A549 (cell line): ENCODE results near the gene CLCF1. TPM values are rescaled to one million over a fixed set of nuclear protein-coding genes. Genes with fewer than 3 reads are reported as not detected.

Experiments used
- ATAC-seq, 2 experiments: fragments of 200-7000 bp in 1 of 2; fragments of >200 bp in 1 of 2; cut with Nextera tagmentation in 1 of 2; cut with Tn5 transposase in 1 of 2; 3 replicates each; pipeline versions ENCODE4 v1.8.0 to v1.9.1; 2018 to 2020; ENCODE audit warnings: mild to moderate bottlenecking in 1 of 2, moderate library complexity in 1 of 2
- CTCF ChIA-PET: fragments of 300-600 bp; sonication (Branson Sonifier 250); formaldehyde crosslinking; extraction: SDS; loops from one replicate; lab custom pipeline; 2021; ENCODE audit warnings: antibody characterized with exemption, inconsistent platforms; lab: Yijun Ruan, JAX
- POLR2A ChIA-PET: fragments of 350-600 bp; formaldehyde crosslinking; extraction: SDS; loops from one replicate; lab custom pipeline; 2021; ENCODE audit warnings: antibody characterized with exemption, inconsistent platforms; lab: Yijun Ruan, JAX
- DNase-seq, 2 experiments: peaks; one replicate each; pipeline versions ENCODE4 v3.0.0 to v3.0.0-alpha.2; 2011 to 2016; ENCODE audit warnings: low read depth in 1 of 2, low spot score in 1 of 2
- FAIRE-seq: peaks from 2 replicates; lab custom pipeline; 2011; peaks lifted over from hg19 to GRCh38; lab: Jason Lieb, UNC
- H3K27ac ChIP-seq, 2 experiments: fragments of >200 bp; sonication (Bioruptor Twin); formaldehyde crosslinking; 3 replicates each; pipeline ENCODE4 v1.5.1; 2016 to 2017
- H3K4me1 ChIP-seq: fragments of >200 bp; sonication (Bioruptor Twin); formaldehyde crosslinking; 3 replicates; pipeline ENCODE4 v1.6.1; 2016
- H3K4me2 ChIP-seq: fragments of >200 bp; sonication (Bioruptor Twin); formaldehyde crosslinking; 3 replicates; pipeline ENCODE4 v1.6.1; 2016
- H3K4me3 ChIP-seq: fragments of >200 bp; sonication (Bioruptor Twin); formaldehyde crosslinking; 3 replicates; pipeline ENCODE4 v1.5.1; 2016
- H3K9me3 ChIP-seq: fragments of >200 bp; sonication (Bioruptor Twin); formaldehyde crosslinking; 3 replicates; pipeline ENCODE4 v1.6.1; 2016
- ATOH8 ChIP-seq: fragments of 250-450 bp; sonication (Bioruptor Pico); IDR thresholded peaks from 2 replicates; pipeline ENCODE4 v1.5.0; 2020; ENCODE audit warnings: low read depth, mild to moderate bottlenecking, moderate library complexity
- BCL3 ChIP-seq: fragments of >200 bp; sonication (Bioruptor Twin); formaldehyde crosslinking; IDR thresholded peaks from 3 replicates; pipeline ENCODE4 v1.6.1; 2016
- CBX2 ChIP-seq: fragments of 200-600 bp; sonication (generic); IDR thresholded peaks from 2 replicates; pipeline ENCODE4 v1.6.1; 2016; ENCODE audit warnings: low read depth, mild to moderate bottlenecking, borderline replicate concordance
- CBX8 ChIP-seq: fragments of 200-600 bp; sonication (generic); IDR thresholded peaks from 2 replicates; pipeline ENCODE4 v1.6.1; 2016
- CHD2 ChIP-seq: fragments of 150-350 bp; IDR thresholded peaks from 2 replicates; pipeline ENCODE4 v1.6.1; 2014; ENCODE audit warnings: low read length; ENCODE audit not compliant: partially characterized antibody
- E2F6 ChIP-seq: IDR thresholded peaks from 2 replicates; pipeline ENCODE4 v1.6.1; 2012; ENCODE audit warnings: low read depth, borderline replicate concordance
- EHMT2 ChIP-seq: fragments of 200-600 bp; sonication (generic); IDR thresholded peaks from 2 replicates; pipeline ENCODE4 v1.6.1; 2016; ENCODE audit warnings: antibody characterized with exemption, low read depth, mild to moderate bottlenecking, moderate library complexity
- EP300 ChIP-seq, 2 experiments: fragments of >200 bp; sonication (Bioruptor Twin); formaldehyde crosslinking; IDR thresholded peaks; 2 replicates in 1 of 2; 3 replicates in 1 of 2; pipeline ENCODE4 v1.6.1; 2016 to 2017
- HDAC2 ChIP-seq: fragments of 200-600 bp; sonication (generic); IDR thresholded peaks from 2 replicates; pipeline ENCODE4 v1.6.1; 2016
- HES2 ChIP-seq: fragments of >200 bp; sonication (Bioruptor Twin); formaldehyde crosslinking; IDR thresholded peaks from 2 replicates; pipeline ENCODE4 v1.6.1; 2016
- HOXB5 ChIP-seq: fragments of 250-450 bp; sonication (Bioruptor Pico); IDR thresholded peaks from 2 replicates; pipeline ENCODE4 v1.5.0; 2020; ENCODE audit warnings: mild to moderate bottlenecking, moderate library complexity
- JUN ChIP-seq, 2 experiments: fragments of >200 bp; sonication (Bioruptor Twin); formaldehyde crosslinking; IDR thresholded peaks; 2 replicates in 1 of 2; 3 replicates in 1 of 2; pipeline ENCODE4 v1.6.1; 2016 to 2017
- JUNB ChIP-seq: fragments of >200 bp; sonication (Bioruptor Twin); formaldehyde crosslinking; IDR thresholded peaks from 2 replicates; pipeline ENCODE4 v1.6.1; 2016
- MAX ChIP-seq: IDR thresholded peaks from 2 replicates; pipeline ENCODE4 v1.6.1; 2012
- NPAS2 ChIP-seq: fragments of 250-450 bp; sonication (Bioruptor Pico); IDR thresholded peaks from 2 replicates; pipeline ENCODE4 v1.8.0; 2022; ENCODE audit warnings: mild to moderate bottlenecking, moderate library complexity, borderline replicate concordance
- PHF8 ChIP-seq: fragments of 200-600 bp; sonication (generic); IDR thresholded peaks from 2 replicates; pipeline ENCODE4 v1.6.1; 2016; ENCODE audit warnings: low read depth, mild to moderate bottlenecking, antibody characterized with exemption, moderate library complexity, borderline replicate concordance
- POLR2A ChIP-seq: IDR thresholded peaks from 2 replicates; pipeline ENCODE4 v1.6.1; 2012; ENCODE audit warnings: mild to moderate bottlenecking, low read length
- POLR2AphosphoS2 ChIP-seq: conservative IDR thresholded peaks from 2 replicates; pipeline ENCODE4 v1.6.1; 2012; ENCODE audit warnings: low read length, improper control_type of control experiment, inconsistent platforms
- REST ChIP-seq: fragments of 200-600 bp; sonication (generic); IDR thresholded peaks from 2 replicates; pipeline ENCODE4 v1.6.1; 2016; ENCODE audit warnings: antibody characterized with exemption, mild to moderate bottlenecking, moderate library complexity
- SMC3 ChIP-seq: fragments of >200 bp; sonication (Bioruptor Twin); formaldehyde crosslinking; IDR thresholded peaks from 3 replicates; pipeline ENCODE4 v1.6.1; 2018; ENCODE audit warnings: inconsistent platforms
- SREBF2 ChIP-seq: fragments of 450-650 bp; IDR thresholded peaks from 2 replicates; pipeline ENCODE4 v1.6.1; 2014; ENCODE audit warnings: mild to moderate bottlenecking, moderate library complexity
- TFCP2L1 ChIP-seq: fragments of 250-450 bp; sonication (Bioruptor Pico); IDR thresholded peaks from 2 replicates; pipeline ENCODE4 v1.5.0; 2021; ENCODE audit warnings: mild to moderate bottlenecking
- TP53 ChIP-seq: fragments of 250-450 bp; sonication (Bioruptor Pico); IDR thresholded peaks from 2 replicates; pipeline ENCODE4 v1.5.0; 2021; ENCODE audit warnings: mild to moderate bottlenecking, moderate library complexity
- ZFP36 ChIP-seq: fragments of 450-650 bp; IDR thresholded peaks from 2 replicates; pipeline ENCODE4 v1.6.1; 2014; ENCODE audit warnings: borderline replicate concordance; ENCODE audit not compliant: partially characterized antibody
- ZNF302 ChIP-seq: fragments of 250-450 bp; sonication (Bioruptor Pico); IDR thresholded peaks from 2 replicates; pipeline ENCODE4 v1.9.0; 2021; ENCODE audit warnings: inconsistent platforms, mild to moderate bottlenecking, moderate library complexity
- WGBS: methylation state at CpG from one replicate; pipeline ENCODE4 v1.1.6; 2017; ENCODE audit errors: missing lambda C conversion rate; 5-methylcytosine and 5-hydroxymethylcytosine counted together
- polyA plus RNA-seq, 4 experiments: library from polyadenylated mRNA; depleted of rRNA in 3 of 4; stranded (reverse); fragments of >200 nt; fragmentation: RNase III in 1 of 4; extraction: RNeasy Plus Mini Kit Qiagen cat#74134 plus additional on column Dnase treatment in 1 of 4; gene quantifications; 2 replicates in 3 of 4; 3 replicates in 1 of 4; pipeline ENCODE4 v1.2.3, GENCODE V29; 2011 to 2017

The CLCF1 gene
- polyA plus RNA-seq, 2 of the 4 experiments (the other 2 are of a cell fraction), result 23.9 to 31.0 TPM

- TF ChIP-seq ZFP36 (no peak), HES2 (no peak), JUNB (peak; percentile 90), HOXB5 (CRISPR knock-in tag) (no peak; the same call in 1 of the 2 replicates), HDAC2 (no peak), EHMT2 (no peak), CHD2 (no peak), MAX (peak; percentile 91), REST (no peak), SMC3 (peak; percentile 66)
These were observed 511 bp upstream of the CLCF1 start (continued) for GRCh38 chr11:67373648-67374570.

GRCh38 chr11:67372321-67372992, 941 bp downstream of the CLCF1 start:
- no peak for FAIRE-seq
- no peak for ATAC-seq
- POLR2A ChIA-PET, result interaction anchor here (0.6 to 9.3 kb wide), 4 partner anchors 10 to 26 kb away, joined by 11 to 172 read pairs (median 18); partner anchors contain the start of gene POLD4
- Histone ChIP-seq H3K4me2 (peak overlapping the region; percentile 95), H3K4me1 (peaks cover 73% of the 10 kb centered on the region), H3K4me3 (peak overlapping the region; percentile 68), H3K9me3 (no peaks in the 10 kb centered on the region), H3K27ac (peak overlapping the region; percentile 95 to 100)
- whole genome bisulfite sequencing, result 0% methylated on average over 12 of the region's 78 CpGs
- CTCF ChIA-PET, result interaction anchor here (0.6 to 46.2 kb wide), 4 partner anchors 14 to 36 kb away, joined by 3 to 1913 read pairs (median 316); partner anchors contain the start of genes POLD4, PPP1CA, RAD9A and TBC1D10C
- DNase-seq, result no peak
- TF ChIP-seq CBX2, result no peak
- TF ChIP-seq TP53 (CRISPR knock-in tag), result 0 out of 2 replicates have a peak, but pooled peaks have one; percentile 20
- no peak for TF ChIP-seq E2F6
- no peak for TF ChIP-seq CHD2
- no peak for TF ChIP-seq SREBF2
- TF ChIP-seq EP300 (IDR thresholded peaks at IDR 0.05), result 0 out of 5 replicates have a peak, but pooled peaks of 1 of the 2 experiments have one; percentile 15
- TF ChIP-seq ZFP36, result no peak
- TF ChIP-seq JUNB, result no peak
- no peak for TF ChIP-seq NPAS2 (CRISPR knock-in tag)
- peak; percentile 71 for TF ChIP-seq BCL3
- TF ChIP-seq ATOH8 (CRISPR knock-in tag), result 0 out of 2 replicates have a peak, but pooled peaks have one; percentile 55
- TF ChIP-seq TFCP2L1 (CRISPR knock-in tag), result no peak
- TF ChIP-seq JUN (IDR thresholded peaks at IDR 0.05), result peak; percentile 92 to 94
- no peak for TF ChIP-seq CBX8
- no peak for TF ChIP-seq ZNF302 (CRISPR knock-in tag)
- no peak for TF ChIP-seq POLR2AphosphoS2
- peak; percentile 49 for TF ChIP-seq POLR2A
- no peak for TF ChIP-seq PHF8
- TF ChIP-seq REST, result no peak
